Endodermal cell (in vitro differentiated cells): ENCODE data around the gene MOB2. TPM values are rescaled to one million over a fixed set of nuclear protein-coding genes. Genes with fewer than 3 reads are reported as not detected.

Experiments used
- DNase-seq: peaks from one replicate; pipeline ENCODE4 v3.0.0-alpha.2; 2017
- H3K27ac ChIP-seq: 2 replicates; pipeline ENCODE4 v1.5.1; 2013; ENCODE audit warnings: mild to moderate bottlenecking, low read depth, low read length, moderate library complexity
- H3K27me3 ChIP-seq: 2 replicates; pipeline ENCODE4 v1.6.1; 2013; ENCODE audit warnings: mild to moderate bottlenecking, low read length, moderate library complexity; ENCODE audit not compliant: insufficient read depth, control insufficient read depth, poor library complexity, severe bottlenecking
- H3K36me3 ChIP-seq: 2 replicates; pipeline ENCODE4 v1.7.0; 2013; ENCODE audit warnings: mild to moderate bottlenecking, low read length, moderate library complexity; ENCODE audit not compliant: control insufficient read depth, insufficient read depth
- H3K4me1 ChIP-seq: one replicate; pipeline ENCODE4 v1.7.0; 2013; ENCODE audit warnings: low read length; ENCODE audit not compliant: control insufficient read depth, insufficient read depth
- H3K4me3 ChIP-seq: 2 replicates; pipeline ENCODE4 v1.5.1; 2013; ENCODE audit warnings: mild to moderate bottlenecking, low read length, moderate library complexity
- H3K9ac ChIP-seq: 2 replicates; pipeline ENCODE4 v1.6.1; 2013; ENCODE audit warnings: mild to moderate bottlenecking, low read length, moderate library complexity; ENCODE audit not compliant: poor library complexity, severe bottlenecking; ENCODE audit errors: extremely low read depth
- H3K9me3 ChIP-seq: 2 replicates; pipeline ENCODE4 v1.6.1; 2013; ENCODE audit warnings: mild to moderate bottlenecking, low read length, moderate library complexity; ENCODE audit not compliant: control insufficient read depth
- H3K27ac Mint-ChIP-seq: 2 replicates; pipeline ENCODE4 v1.8.0; 2020; ENCODE audit warnings: mixed read lengths
- H3K27me3 Mint-ChIP-seq: 2 replicates; pipeline ENCODE4 v1.8.0; 2021; ENCODE audit warnings: mild to moderate bottlenecking, mixed read lengths; ENCODE audit not compliant: insufficient read depth
- H3K36me3 Mint-ChIP-seq: 2 replicates; pipeline ENCODE4 v1.8.0; 2020; ENCODE audit warnings: low read depth, mixed read lengths
- H3K4me1 Mint-ChIP-seq: 2 replicates; pipeline ENCODE4 v1.8.0; 2020; ENCODE audit warnings: mixed read lengths
- H3K4me3 Mint-ChIP-seq: 2 replicates; pipeline ENCODE4 v1.8.0; 2020; ENCODE audit warnings: mild to moderate bottlenecking, moderate library complexity, mixed read lengths
- H3K9me3 Mint-ChIP-seq: 2 replicates; pipeline ENCODE4 v1.8.0; 2020; ENCODE audit warnings: mild to moderate bottlenecking, mixed read lengths
- WGBS, 2 experiments: methylation state at CpG; one replicate each; pipeline versions ENCODE4 v1.1.5 to v1.1.7; 2013; ENCODE audit warnings: missing lambda C conversion rate in 2 of 2, mixed read lengths in 1 of 2; ENCODE audit not compliant: insufficient coverage in 1 of 2, insufficient read length in 1 of 2; 5-methylcytosine and 5-hydroxymethylcytosine counted together
- total RNA-seq, 2 donors: library from RNA; stranded (reverse); fragmentation: NEBNext Ultra II Directional in 1 of 2; extraction: Animal tissue kit (Norgen Biotek cat#: 25700) in 1 of 2; gene quantifications; 2 replicates in 1 of 2; 3 replicates in 1 of 2; pipeline ENCODE4 v1.2.1, GENCODE V29; 2021
- TF ChIP-seq, protein P1 (sequence below): fragments of 200-600 bp; sonication (generic); conservative IDR thresholded peaks from 2 replicates; pipeline ENCODE4 v1.5.0; 2021; ENCODE audit warnings: antibody characterized with exemption, mild to moderate bottlenecking

The MOB2 gene
- total RNA-seq, 2 donors from 2014 or later = 23.9 to 25.4 TPM

GRCh38 chr11:1488575-1489180, 2.1 kb upstream of the MOB2 start:
- Histone ChIP-seq H3K4me1 (no peaks in the 10 kb centered on the region), H3K9me3 (no peaks in the 10 kb centered on the region), H3K9ac (no peak overlapping the region), H3K36me3 (no peaks in the 10 kb centered on the region), H3K4me3 (no peak overlapping the region), H3K27me3 (no peaks in the 10 kb centered on the region), H3K27ac (no peak overlapping the region)
- H3K4me1 Mint-ChIP-seq = no peaks in the 10 kb centered on the region
- TF ChIP-seq, protein P1, sequence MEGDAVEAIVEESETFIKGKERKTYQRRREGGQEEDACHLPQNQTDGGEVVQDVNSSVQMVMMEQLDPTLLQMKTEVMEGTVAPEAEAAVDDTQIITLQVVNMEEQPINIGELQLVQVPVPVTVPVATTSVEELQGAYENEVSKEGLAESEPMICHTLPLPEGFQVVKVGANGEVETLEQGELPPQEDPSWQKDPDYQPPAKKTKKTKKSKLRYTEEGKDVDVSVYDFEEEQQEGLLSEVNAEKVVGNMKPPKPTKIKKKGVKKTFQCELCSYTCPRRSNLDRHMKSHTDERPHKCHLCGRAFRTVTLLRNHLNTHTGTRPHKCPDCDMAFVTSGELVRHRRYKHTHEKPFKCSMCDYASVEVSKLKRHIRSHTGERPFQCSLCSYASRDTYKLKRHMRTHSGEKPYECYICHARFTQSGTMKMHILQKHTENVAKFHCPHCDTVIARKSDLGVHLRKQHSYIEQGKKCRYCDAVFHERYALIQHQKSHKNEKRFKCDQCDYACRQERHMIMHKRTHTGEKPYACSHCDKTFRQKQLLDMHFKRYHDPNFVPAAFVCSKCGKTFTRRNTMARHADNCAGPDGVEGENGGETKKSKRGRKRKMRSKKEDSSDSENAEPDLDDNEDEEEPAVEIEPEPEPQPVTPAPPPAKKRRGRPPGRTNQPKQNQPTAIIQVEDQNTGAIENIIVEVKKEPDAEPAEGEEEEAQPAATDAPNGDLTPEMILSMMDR = no peak
- no peak overlapping the region for H3K27ac Mint-ChIP-seq
- no peaks in the 10 kb centered on the region for H3K27me3 Mint-ChIP-seq
- H3K4me3 Mint-ChIP-seq = no peak overlapping the region
- 91 to 93% methylated on average over 8 to 20 of the region's 20 CpGs for WGBS, 2 experiments
- no peaks in the 10 kb centered on the region for H3K9me3 Mint-ChIP-seq
- DNase-seq = no peak
- no peaks in the 10 kb centered on the region for H3K36me3 Mint-ChIP-seq

DNA sequence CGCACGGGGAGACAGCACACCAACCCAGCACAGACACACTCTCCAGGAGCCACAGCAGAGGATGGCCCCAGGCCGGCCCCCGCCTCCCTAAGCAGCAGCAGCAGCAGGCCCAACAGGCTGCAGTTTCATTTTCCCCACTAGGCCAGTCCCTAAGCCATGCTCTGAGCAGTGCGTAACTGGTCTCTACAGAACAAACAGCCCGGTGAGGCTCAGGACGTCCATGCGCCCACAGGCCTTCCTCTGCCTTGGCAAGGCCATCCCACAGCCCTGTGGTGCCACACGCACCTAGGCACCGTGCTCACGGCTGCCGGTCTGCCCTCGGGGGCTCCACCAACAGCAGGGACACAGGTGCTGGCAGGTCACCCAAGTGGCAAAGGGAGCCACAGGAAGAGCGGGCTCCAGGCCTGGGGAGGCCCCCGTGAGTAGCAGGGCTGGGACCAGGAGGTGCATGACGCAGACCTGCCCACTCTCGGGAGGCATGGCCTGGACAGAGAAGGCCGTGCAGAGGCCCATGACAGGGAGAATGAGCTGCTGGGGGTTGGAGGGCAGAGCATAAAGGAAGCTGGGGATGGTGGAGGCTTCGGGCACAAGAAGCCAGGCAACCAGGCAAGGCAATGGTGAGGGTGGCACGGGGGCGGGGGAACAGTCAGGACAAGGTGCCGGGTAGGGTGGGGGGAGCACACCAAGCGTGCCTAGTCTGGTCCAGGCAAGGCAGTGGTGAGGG, 1.4 kb upstream of the MOB2 start:
- TF ChIP-seq, protein P1 = no peak
- Mint-ChIP-seq H3K9me3 (no peaks in the 10 kb centered on the region), H3K27ac (peak overlapping the region; percentile 44), H3K4me3 (no peak overlapping the region), H3K4me1 (no peaks in the 10 kb centered on the region), H3K36me3 (no peaks in the 10 kb centered on the region), H3K27me3 (no peaks in the 10 kb centered on the region)
- Histone ChIP-seq H3K4me1 (no peaks in the 10 kb centered on the region), H3K4me3 (no peak overlapping the region), H3K27ac (no peak overlapping the region), H3K9me3 (no peaks in the 10 kb centered on the region), H3K9ac (no peak overlapping the region), H3K27me3 (no peaks in the 10 kb centered on the region), H3K36me3 (no peaks in the 10 kb centered on the region)
- 91 to 94% methylated on average over 15 to 23 of the region's 23 CpGs for WGBS, 2 experiments
- no peak for DNase-seq

DNA sequence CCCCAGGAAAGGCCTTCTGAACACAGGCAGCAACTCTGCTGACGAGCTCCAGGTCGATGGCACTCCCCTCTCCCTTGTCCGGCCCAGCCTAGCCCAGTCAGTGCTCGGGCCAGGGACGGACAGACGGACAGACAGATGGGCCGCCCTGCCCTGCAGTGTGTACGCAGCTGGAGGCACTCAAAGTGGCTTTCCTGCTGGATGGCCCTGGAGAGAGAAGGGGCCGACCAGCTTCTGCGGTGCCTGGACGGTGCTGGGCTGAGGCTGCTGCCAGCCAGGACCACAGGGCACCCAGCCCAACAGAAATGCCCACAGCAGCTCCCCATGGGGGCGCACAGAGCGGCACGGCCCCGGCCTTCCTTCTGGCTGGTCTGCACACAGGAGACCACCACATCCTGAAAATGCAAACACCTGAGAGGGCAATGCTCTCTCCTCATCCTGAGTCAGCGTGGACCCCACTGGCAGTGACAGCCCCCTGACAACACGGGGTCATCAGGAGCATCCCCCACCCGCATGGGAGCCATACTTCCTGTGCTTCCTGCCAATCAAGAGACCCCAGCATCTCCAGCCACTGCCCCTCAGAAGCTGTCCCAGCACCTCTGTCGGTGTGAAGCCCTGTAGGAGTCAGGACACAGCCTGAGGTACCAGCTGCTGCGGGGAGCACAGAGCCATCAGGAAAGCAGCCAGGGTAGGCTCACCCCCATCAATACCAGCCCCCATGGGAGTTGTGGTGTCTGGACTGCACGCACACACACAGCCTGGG, 692 bp upstream of the MOB2 start:
- H3K36me3 ChIP-seq = no peaks in the 10 kb centered on the region
- no peaks in the 10 kb centered on the region for H3K36me3 Mint-ChIP-seq
- no peaks in the 10 kb centered on the region for H3K9me3 Mint-ChIP-seq
- H3K4me3 ChIP-seq = no peak overlapping the region
- no peaks in the 10 kb centered on the region for H3K9me3 ChIP-seq
- no peak overlapping the region for H3K9ac ChIP-seq
- TF ChIP-seq, protein P1 = no peak
- H3K27ac Mint-ChIP-seq = peak overlapping the region; percentile 44
- DNase-seq = no peak
- H3K27me3 Mint-ChIP-seq = no peaks in the 10 kb centered on the region
- no peak overlapping the region for H3K27ac ChIP-seq
- no peaks in the 10 kb centered on the region for H3K4me1 Mint-ChIP-seq
- no peak overlapping the region for H3K4me3 Mint-ChIP-seq
- no peaks in the 10 kb centered on the region for H3K4me1 ChIP-seq
- H3K27me3 ChIP-seq = no peaks in the 10 kb centered on the region
- 88 to 93% methylated on average over 10 to 21 of the region's 21 CpGs for whole genome bisulfite sequencing, 2 experiments
